HG02623 (cell line): ENCODE results near the gene RCCD1.

Source experiments
- ATAC-seq: cut with Tn5 transposase; IDR thresholded peaks from one replicate; pipeline ENCODE4 v1.9.1; 2021; ENCODE audit warnings: moderate library complexity; ENCODE audit not compliant: unreplicated experiment

Gene RCCD1

DNA sequence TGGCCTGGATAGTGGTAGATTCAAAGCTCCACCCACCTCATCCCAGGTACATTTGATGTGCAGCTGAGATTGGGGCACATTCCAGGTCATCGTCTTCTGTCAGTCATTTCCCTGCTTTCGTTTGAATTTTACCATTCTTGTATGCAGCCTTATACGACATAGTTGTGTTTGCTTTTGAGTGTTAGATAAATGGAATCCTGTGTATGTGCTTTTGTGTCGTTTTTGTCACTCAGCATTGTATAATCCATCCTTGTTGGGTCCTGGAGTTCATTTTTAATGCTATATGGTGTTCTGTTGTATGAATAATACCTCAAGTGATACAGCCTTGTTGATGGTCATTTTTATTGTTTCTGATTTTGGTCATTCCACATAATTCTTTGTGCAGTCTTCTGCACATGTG is 7.3 kb downstream of the RCCD1 start:
- no peak for ATAC-seq

DNA sequence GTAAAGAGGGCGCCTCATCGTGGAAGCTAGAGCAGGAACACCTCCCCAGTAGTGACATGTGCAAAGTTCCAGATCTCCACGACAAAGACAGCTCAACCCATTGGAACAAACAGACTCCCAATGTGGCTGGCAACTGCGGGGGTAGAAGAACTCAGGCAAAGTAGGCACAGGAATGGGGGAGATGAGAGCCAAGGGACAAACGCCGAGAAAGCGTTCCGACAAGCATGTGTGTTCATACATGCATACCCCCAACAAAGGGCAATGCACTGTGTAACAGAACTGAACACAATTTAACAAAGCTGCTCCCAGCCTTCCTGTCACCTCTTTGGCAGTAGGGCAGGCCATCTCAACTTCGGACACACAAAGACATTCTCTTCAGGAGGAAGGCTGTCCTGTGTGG is 11.6 kb downstream of the RCCD1 start:
- no peak for ATAC-seq

DNA sequence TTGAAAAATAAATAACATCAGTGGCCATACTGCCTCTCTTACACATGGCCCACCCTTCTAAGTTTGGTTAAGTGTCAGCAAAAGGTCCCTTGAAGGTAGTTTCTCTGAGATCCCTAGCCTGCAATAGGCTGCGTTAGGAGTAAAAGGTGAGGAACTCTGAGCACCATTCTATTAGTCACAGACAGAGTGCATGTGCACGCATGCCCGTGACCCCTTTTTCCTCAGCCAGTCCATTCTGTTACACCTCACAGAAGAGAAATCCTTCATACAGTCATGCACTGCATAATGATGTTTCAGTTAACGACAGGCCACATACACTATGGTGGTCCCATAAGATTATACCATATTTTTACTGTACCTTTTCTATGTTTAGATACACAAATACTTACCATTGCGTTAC is 12.5 kb downstream of the RCCD1 start:
- no peak for ATAC-seq

DNA sequence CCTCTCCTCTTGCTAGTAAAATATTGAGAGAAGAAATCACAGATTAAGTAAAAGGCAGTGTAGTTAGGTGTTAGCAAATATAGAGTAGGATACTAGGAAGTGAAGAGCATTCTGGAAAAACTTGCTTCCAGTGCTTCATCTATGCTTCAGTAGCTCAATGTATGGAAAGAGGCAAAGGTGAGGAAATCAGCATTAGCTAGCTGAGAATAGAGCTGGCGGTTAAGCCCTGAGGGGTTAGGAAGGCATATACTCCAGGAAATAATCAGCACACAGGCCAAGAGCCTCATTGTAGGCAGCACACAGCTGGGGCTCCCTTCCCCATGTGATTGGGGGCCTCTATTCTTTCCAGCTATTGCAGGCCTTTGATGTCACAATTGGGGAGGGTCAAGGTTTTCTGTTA is 13.8 kb downstream of the RCCD1 start:
- no peak for ATAC-seq

DNA sequence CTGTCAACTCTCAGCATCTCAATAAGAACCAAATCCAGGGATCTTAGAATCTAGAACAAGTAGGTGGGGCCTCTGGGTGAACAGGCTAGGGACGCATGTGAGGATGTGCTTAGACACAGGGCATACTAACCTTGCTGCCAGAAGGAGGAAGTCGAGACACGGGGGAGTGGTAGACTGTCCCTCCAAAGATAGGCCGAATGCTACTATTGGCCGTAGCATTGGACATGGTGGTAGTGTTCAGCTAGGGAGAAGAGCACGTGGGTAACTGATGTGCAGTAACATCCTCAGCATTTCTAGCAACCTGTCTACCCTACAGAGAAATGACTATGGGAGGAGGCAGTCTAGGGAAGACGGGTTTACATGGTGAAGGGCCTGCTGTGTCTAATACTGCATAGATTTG is 15.6 kb downstream of the RCCD1 start:
- ATAC-seq, result no peak

DNA sequence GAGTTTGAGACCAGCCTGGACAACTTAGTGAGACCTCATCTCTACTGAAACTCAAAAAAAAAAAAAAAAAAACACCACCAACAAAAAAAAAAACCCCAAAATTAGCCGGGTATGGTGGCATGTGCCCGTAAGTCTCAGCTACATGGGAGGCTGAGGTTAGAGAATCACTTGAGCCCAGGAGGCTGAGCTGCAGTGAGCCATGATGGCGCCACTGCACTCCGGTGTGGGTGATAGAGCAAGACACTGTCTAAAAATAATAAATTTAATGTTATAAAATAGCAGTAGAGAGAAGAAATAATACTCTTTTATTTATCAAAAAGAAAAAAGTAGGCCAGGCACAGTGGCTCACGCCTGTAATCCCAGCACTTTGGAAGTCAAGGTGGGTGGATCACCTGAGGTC is 17.4 kb downstream of the RCCD1 start:
- ATAC-seq, result no peak

DNA sequence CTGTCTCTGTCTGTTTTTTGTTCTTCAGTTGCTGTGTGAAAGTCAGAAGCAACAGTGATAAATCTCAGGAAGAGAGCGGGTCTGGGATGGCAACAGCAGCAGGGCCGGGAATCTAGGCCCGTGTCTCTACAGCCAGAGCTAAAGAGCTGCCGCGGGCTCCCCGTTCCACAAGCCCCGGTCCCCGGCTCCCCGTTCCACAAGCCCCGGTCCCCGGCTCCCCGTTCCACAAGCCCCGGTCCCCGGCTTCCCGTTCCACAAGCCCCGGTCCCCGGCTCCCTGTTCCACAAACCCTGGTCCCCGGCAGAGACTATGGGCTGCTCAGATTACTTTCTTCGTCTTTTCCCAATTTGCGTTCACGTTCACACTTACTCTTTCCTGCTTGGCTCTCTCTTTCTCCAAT is 19.5 kb downstream of the RCCD1 start:
- ATAC-seq, result no peak

DNA sequence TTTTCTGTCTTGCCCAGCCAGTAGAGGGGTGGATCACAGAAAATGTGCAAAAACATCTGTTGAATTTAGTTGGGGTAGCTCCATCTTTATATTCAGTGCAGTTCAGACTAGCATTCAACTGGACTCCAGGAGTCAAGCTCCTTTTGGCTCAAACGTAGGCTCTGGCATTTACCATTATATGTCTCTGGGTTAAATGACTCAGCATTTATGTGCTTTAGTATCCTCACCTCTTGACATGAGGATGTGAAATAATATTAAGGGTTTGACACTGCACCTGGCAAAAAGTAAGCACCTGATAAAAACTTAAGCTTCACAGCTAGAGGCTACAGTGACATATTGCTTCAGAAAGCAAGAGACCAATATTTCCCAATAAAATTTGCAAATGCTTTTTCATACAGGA is 24.9 kb downstream of the RCCD1 start:
- no peak for ATAC-seq

DNA sequence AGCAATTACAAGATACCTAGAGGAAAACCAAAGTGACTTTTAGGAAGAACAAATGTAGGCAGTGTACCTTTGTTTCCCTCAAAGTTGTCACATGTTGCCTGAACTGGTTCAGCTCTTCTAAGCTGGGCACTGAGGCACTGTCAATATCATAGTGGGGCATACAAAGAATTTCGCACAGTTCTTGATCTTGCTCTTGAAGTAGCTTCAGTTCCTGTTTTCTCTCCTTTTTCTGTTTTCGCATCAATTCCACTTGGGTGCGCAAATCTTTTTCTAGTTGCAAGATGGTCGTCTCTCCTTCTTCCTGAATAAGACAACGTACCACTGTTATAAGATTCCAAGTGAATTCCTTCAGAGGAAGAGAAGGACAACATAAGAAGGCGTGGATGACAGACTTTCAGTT is 27.0 kb downstream of the RCCD1 start:
- ATAC-seq, result peak; percentile 86

DNA sequence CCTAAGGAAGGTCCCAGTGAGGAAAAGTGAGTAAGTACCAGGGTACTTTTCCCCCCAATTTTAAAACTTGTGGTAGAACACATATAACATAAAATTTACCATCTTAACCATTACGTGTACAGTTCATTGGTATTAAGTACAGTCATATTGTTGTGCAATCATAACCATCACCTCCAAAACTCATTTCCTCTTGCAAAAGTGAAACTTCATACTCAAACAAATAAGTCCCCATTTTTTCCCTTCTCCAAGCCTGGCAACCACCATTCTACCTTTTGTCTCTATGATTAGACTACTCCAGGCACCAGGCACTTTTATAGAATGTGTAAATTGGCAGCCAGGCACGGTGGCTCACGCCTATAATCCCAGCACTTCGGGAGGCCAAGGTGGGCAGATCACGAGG is 27.5 kb downstream of the RCCD1 start:
- no peak for ATAC-seq

DNA sequence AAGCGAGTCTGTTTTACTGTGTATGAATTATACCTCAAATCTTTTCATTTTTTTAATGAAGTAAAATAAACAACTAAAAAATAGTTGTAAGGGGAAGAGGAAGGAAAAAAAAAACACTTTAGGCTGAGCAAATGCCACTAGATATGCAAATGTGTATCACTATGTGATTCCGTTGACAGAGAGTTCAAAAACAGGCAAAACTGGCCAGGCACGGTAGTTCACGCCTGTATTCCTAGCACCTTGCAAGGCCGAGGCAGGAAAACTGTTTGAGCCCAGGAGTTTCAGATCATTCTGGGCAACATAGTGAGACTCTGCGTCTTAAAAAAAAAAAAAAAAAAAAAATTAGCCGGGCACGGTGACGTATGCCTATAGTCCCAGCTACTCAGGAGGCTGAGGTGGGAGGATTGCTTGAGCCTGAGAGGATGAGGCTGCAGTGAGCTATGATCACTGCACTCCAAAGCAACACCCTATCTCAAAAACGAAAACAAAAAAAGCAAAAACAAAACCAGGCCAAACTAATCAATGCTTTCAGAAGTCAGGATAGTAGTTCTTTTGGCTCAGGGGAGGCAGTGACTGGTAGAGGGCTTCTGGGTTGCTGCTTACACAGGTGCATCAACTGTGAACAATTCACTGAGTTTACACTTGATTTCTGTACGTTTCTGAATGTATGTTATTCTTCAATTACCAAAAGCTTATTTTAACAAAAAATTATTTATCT is 32.3 kb downstream of the RCCD1 start:
- ATAC-seq, result peak; percentile 56

DNA sequence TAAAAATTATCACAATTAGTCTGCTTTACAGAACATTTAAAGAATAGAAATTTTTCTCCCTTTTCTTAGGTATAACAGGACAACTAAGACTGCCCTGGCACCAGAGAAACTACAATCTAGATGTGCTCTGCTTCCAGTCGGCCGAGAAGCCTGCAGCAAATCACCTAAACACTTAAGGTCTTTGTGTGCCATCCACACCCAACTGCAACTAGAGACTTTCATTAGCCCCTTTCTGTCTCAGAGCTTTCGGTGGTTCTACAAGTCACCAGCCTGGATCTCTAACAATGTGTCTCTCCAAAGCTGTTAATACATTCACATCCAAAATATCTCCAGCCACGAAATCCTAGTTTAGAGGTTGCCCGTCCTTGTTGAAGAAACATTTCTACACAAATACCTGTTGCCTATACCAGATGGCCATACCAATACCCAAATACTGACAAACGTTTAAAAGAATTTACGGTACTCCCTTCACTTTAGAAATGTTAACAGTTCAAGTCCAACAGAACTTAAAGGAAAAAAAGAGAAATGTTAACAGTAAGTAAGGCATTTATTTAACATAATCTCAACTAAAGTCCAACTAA is 33.0 kb downstream of the RCCD1 start:
- no peak for ATAC-seq

DNA sequence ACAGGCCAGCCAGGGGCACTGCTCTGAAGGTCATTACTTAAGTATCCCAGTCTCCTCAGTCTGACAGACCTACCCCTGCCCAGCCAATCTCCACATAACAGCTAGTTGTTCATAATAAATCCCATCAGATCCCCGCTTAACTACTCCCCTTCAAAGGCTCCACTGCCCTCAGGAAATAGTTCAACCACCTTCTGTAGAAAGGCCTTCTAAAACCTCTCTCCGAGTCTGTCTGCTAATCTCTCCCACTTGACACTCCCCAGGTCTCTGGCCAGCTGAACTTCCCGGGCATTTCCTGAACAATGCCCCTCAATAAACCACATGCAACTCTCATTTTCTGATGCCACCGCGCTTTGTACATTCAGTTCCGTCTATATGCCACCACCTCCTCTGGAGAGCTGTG is 33.6 kb downstream of the RCCD1 start:
- ATAC-seq, result no peak

DNA sequence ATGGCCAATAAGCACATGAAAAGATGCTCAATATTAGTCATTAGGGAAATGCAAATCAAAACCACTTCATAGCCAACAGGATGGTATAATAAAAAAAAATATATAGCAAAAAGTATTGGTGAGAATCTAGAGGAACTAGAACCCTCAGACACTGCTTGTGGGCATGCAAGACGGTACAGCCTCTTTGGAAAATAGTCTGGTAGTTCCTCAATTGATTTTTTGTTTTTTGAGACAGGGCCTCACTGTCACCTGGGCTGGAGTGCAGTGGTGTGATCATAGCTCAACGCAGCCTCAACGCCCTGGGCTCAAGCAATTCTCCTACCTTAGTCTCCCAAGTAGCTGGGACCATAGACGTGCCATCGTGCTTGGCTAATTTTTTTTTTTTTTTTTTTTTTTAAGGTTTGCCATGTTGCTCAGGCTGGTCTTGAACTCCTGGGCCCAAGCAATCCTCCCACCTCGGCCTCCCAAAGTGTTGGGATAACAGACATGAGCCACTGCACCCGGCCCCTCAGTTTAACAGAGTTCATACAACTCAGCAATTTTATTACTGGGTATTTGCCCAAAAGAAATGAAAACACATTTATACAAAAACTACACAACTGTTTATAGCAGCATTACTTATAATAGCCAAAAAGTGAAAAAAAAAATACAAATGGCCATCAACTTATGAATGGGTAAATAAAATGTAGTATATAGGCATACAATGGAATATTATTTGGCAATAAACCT is 34.5 kb downstream of the RCCD1 start:
- ATAC-seq, result no peak

DNA sequence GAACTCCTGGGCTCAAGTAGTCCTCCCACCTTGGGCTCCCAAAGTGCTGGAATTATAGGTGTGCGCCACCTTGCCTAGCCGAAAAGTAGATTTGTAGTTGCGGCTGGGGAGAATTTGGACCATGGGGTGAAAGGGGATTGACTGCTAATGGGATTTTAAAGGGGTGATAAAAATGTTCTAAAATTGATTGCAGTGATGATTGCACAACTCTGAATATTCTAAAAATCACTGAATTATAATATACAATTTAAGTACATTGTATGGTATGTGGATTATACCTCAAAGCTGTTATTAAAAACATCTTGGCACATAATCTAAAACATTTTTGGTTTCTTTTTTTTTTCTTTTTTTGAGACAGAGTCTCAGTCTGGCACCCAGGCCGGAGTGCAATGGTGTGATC is 35.8 kb downstream of the RCCD1 start:
- ATAC-seq, result no peak

DNA sequence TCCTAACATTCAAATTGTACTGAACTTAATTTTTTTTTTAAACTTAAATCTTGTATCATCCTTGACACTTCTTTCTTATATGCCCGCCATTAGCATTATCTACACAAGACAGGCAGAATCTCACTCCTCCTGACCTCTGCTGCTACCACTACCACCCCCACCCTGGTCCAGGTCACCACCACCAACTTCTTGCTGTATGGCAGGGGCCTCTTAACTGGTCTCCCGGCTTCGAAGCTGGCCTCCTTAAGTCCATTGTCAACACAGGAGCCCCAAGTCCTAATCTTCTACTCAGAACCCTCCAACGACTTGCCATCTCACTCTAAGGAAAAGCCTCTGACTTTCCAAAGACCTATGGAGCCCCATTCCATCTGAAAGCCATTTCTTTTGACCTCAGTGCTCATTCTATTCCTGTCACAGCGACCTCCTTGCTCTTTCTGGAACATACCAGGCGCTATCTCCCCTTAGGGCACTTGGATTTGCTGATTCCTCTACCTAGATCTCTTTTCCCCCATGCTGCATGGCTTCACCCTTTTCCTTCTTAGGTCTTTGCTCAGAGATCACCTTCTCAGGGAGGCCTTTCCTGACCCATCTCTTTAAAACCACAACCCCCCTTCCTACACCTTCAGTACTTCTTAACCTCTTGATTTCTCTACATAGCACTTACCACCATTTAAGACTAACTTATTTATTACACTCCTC is 37.1 kb downstream of the RCCD1 start:
- no peak for ATAC-seq

DNA sequence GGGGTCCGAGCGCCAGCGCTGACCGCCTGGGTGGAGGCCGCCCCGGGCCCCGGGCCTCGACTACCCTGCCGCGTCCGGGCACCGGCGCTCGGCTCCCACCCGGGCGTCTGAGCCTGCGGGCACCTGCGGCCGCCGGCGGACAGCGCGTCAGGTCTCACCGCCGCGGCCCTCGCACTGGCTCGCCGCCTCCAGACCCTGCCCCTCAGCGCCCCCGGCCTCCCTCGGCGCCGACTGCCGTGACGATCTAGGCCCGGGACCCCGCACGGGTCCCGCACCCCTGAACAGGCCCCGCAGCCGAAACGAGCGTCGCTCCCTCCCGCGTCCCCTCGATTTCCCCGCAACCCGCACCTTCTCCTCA is 39.4 kb downstream of the RCCD1 start:
- peak; percentile 8 for ATAC-seq

DNA sequence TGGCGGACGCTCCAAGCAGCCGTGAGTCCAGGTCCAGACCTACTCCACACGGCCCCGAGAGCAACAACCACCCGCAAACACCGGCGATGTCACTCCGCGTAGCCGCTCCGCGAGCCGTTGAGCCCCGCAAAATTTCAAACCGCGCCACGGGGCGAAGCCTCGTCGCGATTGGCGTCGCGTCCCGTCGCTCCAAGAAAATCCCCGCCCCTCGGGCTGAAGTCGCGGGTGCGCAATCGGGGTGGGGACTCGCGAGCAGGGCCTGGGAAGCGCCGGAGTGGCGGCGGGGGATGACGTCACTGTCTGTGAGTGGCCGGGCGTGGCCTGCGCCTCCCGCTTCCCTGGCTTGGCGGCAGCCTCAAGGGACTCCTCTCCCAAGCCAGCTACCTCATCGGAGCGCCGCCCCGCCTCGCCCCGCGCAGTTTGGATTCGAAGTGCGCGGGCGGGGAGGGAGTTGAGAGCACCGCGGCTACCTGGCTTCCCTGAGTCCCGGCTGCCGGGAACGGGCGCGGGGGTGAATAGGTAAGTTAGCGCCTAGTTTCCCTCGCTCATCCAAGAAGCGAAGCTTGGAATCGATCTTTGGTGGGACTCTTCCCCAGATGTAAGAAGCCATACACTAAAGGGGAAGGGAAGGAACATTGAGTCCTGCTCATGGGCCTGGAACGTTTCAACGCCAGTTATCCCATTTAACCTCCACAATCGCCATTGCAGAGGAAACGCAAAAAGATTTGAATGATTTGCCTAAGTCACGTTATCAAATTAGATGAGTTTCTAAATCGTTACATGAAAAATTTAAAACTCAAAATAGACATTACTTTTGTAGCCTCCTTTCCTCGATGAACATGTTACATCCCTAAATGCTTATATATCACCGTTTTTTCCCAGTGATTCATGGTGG is 40.0 kb downstream of the RCCD1 start, which contains the start of gene PRC1:
Gene PRC1, minus strand, starts transcription at position 119 of the 895 bp plus-strand sequence. Its CDS starts 118 bp downstream, at position 1.
- peak; percentile 93 for ATAC-seq

DNA sequence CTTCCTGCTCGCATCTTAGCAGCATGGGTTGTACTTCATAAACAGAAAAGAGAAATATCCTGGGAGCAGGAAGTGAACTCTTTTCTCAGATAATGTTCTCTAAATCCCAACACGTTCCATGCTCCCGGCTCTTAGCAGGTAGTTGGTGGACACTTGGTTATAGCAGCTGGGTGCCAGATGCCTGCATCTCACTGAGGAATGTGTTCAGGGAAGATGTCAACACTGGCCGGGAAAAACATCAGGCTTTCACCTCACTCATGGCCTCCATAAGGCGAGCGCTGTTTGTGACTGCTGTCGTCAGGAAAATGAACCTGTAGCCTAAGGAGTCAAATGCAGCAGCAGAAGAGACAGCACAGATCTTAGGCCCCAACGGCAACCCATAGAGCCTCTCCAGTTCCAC is 44.1 kb downstream of the RCCD1 start:
- ATAC-seq, result no peak

DNA sequence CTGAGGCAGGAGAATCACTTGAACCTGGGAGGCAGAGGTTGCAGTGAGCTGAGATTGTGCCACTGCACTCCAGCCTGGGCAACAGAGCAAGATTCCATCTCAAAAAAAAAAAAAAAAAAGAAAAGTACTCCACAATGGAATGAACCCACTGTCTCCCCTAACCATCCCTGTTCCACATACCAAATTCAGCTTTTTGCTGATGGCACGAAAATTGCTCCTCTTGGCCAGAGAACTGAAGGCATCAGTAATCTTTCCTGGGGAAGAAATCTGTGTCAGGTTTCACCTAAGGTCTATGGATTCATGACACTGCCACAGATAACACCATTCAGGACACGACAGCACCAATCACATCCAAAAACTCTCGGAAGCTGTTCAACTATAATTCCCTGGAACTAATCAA is 46.5 kb downstream of the RCCD1 start:
- no peak for ATAC-seq

DNA sequence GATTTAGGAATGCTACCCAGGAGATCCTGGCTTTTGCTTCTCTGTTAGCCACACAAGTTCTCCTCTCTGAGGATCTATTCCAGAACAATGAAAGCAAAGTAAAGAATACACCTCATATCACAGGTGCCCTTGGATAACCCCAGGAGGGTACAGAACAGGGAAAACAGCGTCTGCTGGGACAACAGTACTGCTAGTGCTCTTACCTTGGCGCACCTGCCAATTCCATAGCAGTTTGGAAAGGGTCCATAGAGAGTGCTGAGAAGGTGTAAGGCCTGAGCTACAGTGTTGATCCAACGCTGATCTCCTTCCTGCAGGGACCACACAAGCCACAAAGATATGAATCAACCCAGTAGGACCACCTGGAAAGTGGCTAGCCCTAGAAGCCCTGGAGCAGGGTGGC is 52.6 kb downstream of the RCCD1 start:
- ATAC-seq, result no peak
